GM19035 (cell line): ENCODE measurements around the gene NOTCH2NLA.
"Not testable (repeated sequence)": the region's sequence is repeated elsewhere in the genome, so short reads cannot be mapped to it uniquely, and the experiment has no call there.

Experiments used
- ATAC-seq: cut with Tn5 transposase; IDR thresholded peaks from one replicate; pipeline ENCODE4 v1.9.1; 2021; ENCODE audit not compliant: unreplicated experiment

Gene NOTCH2NLA

DNA sequence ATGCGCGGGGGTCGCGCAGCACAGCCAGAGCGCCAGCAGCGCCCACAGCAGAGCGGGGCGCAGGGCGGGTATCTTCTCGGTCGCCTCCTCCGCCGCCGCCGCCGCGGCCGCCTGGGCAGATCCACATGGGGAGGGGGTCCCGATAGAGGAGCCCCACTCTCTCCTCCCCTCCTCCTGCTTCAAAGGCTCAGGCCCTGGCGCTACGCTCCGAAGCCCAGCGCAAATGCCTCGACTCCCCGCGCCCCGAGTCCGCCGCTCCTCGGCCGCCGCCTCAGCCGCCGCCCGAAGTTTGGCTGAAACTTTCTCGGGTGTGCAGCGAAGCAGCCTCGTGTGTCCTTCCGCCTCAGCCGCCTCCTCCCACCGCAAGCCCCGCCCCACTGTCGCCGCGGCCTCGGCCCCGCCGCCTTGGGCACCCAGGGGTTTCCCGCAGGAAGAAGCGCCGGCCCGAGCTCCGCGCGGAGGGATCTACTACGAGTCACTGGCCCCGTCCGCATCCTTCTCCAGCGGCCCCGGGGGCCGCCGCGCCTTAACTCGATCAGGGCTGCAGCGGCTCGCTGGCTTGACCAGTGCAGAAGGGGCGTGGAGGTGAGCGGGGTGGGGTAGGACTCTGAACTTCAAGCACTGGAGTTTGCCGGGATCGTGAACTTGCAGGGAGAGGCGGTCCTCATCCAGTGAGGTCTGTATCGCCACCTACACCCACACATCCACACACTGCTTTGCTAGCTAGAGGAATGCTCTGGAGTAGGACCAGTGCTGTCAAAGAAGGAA is at the start of gene NOTCH2NLA:
Gene NOTCH2NLA, minus strand, starts transcription at position 312 of the 768 bp plus-strand sequence. CDS start 39,684 bp downstream, outside the sequence.
- not testable (repeated sequence) for ATAC-seq

DNA sequence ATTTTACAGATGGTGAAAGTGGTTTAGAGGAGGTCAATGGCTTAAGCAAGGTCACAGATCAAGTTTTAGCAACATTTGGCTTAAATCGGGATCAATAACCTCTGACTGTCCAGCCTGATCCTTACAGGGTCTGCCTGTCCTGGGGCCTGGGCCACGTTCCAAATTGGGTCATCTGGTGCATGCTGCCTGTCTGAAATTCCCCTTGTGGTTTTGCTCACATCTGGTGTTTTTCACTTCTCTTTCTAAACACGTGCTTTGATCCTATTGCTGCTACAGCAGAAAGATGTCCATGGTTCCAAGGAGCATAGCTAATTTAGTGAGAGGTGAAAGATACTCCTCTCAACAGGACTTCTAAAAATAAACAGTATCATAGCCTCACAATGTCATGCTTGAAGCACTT is 49.5 kb upstream of the NOTCH2NLA start:
- ATAC-seq, result peak; percentile 66

DNA sequence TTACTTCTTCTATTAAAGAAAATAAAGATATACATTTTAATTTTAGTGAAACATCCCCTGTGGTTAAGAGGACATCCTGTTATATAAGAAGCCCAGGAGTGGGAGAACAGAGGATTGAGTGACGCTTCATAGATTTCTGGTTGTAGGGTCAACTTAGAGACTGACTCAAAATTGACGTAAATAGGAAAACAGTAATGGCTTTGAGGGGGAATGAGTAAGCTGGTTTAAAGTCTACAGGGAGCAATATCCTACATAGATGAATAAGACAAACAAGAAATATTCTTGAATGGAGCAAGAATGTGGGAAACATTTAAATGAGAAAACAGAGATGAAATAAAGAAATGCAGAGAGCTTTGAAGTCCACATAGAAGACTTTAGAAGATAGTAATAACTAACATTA is 48.3 kb upstream of the NOTCH2NLA start:
- ATAC-seq, result not testable (repeated sequence)

DNA sequence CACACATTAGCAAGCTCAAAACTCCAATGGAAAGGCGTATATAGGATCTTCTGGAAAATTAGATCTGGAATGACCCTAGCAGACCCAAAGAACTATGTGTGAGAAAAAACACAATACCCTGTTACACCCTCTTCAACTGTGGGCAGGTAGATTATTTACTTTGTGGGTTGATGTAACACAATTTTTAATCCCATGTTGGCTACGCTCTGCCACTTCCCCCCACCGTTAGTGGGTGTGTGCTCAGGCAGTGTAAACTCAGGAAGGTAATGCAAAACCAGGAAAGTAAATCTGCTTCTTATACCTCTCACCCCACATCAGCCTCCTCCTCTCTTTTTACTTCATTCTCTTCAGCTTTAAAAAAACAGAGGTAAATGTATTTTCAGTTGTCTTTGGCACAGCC is 45.3 kb upstream of the NOTCH2NLA start:
- ATAC-seq, result not testable (repeated sequence)

DNA sequence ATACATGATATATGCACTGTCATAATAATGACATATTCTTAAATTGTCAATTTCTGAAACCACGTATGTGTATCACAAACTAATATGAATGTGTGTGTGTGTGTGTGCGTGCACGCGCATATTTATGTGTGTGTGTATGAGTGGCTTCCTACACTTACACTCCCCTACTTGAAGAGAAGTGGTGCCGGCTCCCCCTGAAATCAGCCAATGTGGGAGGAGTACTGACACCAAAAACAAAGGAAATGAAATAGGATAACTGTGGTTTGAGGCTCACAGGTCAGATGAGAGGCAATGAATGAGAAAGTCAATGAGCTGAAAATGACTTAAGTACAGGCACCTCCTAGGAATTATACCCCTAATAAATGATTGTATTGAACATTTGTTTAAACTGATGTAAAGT is 44.4 kb upstream of the NOTCH2NLA start:
- not testable (repeated sequence) for ATAC-seq

DNA sequence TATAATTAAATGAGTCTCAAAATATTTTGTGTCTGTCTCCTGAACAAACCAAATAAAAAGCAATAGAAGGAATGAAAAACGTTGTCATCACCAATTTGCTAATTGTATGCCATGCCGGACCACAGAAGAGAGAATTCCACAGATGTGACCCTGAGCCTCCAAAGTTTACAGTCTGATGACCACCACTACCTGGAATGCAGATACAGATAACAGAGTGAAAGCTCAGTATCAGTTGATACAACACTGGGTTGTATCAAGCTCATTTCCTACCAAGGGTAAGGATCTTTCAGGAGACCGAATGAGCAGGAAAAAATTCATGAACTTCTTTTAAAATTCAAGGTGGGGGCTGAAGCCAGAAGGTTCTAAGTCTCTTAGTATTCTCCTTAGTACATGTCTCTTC is 43.9 kb upstream of the NOTCH2NLA start:
- not testable (repeated sequence) for ATAC-seq

DNA sequence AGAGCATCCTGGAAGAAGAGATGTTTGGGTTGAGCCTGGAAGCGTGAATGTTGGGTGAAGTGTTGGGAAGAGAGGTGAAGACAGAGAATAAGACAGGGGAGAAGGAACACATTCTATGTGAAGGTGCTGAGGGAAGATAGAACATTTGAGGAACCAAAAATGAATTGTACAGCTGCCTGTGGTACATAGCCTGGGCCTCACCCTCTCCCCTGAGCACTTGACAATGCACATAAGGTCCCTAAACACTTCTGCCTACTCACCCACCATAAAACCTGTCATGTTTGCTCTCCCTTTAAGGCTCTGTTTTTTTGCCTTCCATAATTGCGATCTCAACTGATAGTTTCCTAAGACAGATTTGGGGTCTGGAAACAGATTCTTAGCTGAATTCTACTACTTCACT is 43.2 kb upstream of the NOTCH2NLA start:
- not testable (repeated sequence) for ATAC-seq

DNA sequence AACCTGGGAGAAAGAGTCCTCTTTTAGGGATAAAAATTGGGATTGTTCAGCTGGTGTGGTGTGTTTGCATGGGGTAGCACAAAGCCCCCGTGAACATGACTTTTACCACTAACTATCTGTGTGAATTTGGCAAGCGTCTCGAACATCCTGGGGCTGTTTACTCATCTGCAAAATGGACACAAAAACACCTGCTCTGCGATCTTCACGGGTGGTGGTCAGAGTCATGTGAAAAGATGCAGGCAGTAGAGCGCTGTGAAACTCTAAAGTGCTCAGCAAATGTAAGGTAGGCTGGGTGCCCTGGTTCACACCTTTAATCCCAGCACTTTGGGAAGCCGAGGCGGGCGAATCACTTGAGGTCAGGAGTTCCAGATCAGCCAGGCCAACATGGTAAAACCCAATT is 41.3 kb upstream of the NOTCH2NLA start:
- not testable (repeated sequence) for ATAC-seq

DNA sequence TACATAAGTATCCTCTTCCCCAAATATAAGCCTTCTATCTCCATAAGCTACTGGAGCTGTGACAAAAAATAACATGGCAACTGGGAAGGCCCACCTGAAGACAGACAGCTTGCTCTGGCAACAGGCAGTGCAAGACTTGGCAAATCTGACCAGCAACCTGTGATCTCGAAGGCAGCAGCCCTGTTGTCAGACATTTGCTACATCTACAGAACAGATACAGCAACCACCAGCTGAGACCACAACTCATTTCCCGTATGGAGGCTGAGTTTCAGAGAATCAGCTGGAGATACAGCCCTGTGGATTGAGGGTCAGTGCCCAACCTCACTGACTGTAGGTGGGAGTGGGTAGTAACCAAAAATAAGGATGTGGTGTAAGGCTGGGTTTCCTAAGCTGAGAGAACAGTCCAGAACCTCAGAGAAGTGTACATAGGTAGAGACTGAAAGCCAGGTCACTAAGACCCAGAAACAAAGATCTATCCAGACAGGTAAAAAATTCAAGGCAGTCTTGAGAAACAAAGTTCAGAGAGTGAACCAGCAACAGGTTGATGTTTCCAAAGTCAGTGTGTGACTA is 37.4 kb upstream of the NOTCH2NLA start:
- ATAC-seq, result not testable (repeated sequence)

DNA sequence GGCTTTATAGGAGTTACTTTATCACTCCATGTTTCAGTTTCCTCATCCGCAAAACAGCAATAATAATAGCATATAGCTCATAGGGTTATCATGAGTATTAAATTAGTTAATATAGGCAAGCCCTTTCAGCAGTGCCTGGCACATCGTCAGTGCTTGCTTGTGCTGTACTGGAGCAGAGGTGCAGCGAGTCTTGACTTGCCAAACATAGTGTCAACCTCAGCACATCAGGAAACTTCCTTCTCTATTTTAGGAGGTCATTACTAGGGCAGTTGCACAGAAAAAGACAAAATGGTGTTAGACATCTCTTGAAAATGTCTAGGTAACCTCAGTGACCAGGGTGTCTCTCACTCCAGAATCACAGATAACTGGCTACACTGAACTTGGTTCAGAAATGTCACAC is 35.9 kb upstream of the NOTCH2NLA start:
- ATAC-seq, result not testable (repeated sequence)

DNA sequence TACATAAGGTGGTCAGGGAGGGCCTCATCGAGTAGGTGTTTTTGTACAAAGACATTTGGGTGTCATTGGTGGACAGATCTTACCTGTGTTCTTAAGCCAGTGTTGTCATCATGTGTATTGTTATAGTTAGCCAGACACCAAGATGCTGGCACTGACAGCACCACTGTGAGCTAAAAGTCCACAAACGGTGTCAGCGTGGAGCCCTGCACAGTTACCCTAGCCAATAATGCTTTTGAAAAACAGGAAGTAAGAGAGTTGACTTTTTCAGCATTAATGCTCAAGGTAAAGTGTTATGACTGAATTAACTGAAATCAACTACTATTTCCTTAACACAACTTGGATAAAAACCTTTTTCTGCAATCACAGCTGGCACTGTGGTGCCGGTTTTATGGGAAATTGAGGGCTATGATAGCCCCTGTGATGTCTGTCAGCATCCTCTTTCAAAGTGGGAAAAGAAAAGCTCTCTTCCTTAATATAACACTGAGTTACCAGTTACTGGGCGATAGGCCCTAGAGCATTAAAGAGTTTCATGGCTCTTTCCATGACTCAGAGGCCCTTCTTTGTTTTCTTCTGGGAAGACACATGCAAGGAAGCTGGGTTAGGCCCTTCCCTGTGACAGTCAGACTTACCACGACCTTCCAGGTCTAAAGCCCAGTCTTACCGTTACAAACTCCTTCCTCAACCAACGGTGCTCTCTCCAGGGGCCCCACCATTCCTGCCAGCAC is 31.3 kb upstream of the NOTCH2NLA start:
- ATAC-seq, result not testable (repeated sequence)

DNA sequence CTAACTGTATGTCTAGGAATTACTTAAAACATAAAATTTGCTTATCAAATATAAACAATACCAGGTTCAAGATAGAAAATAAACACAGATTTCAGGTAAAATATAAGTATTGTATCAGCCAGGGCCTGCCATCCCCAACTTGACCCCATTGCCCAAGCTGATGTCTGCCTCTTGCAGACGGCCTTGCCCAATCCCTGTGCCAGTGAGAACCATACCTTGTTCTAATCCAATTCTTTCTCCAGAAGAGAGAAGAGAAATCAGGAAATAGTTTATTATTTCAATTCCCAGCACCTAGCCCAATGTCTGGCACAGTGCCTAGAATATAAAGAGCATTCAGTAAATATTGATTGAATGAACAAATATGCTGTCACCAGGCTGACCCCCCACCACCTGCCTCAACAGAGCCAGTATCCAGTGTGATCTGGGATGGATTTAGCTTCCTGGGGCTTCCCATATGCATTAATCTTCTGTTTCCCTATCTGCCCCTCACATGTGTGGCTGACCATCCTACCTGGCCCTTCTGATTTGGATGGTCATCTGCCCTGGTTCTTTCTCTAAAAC is 29.3 kb upstream of the NOTCH2NLA start:
- ATAC-seq, result not testable (repeated sequence)

DNA sequence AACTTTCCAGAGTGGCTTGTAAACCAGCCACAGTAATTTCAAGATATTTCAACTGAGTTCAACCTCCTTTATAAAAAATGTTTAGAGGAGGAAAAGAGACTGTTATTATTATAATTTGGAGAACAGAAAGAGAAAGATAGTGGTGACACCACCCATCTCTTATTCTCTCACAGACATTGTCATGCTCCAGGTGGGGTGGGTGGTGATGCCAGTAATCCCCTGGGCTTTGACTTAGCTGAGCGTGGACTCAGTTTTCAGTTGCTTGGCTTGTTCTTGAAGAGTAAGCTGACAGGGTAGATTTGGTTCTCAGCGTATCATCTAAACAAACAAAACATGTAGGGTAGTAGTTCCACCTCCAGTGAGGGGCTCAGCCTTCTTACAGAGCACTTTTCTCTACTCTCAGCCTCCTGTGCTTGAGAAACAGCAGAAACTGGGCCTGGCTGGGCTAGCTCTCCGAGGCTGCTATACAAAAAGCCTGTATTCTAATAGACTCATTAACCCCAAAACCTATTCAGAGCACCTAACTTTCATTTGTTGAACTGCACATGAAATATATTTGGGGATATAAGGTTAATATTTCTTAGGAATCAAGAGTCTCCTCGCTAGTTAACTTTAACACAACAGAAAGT is 25.9 kb upstream of the NOTCH2NLA start:
- ATAC-seq, result not testable (repeated sequence)

DNA sequence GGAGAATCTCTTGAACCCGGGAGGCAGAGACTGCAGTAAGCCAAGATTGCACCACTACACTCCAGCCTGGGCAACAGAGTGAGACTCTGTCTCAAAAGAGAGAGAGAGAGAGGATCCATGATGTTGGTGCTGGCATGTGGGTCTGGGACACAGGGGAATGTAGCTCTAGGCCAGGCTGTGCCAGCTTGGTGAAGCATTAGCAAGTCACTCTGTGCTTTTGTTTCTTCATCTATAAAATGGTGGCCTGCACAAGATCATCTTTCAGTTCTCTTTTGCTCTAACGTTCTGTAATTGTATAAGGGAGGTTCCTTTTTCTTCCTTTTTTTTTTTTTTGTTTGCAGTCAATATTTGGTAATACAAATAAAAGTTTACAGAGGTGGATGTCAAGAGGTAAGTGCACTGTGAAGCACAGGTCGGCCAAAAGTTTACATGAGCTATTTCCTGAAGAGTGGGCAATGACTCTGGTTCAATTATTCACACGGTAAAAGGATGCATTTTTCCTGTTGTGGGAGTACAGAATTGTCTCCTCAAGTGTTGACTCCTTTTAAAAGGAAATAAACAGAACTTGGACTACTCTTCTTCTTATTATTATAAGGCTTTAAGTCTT is 24.5 kb upstream of the NOTCH2NLA start:
- not testable (repeated sequence) for ATAC-seq

DNA sequence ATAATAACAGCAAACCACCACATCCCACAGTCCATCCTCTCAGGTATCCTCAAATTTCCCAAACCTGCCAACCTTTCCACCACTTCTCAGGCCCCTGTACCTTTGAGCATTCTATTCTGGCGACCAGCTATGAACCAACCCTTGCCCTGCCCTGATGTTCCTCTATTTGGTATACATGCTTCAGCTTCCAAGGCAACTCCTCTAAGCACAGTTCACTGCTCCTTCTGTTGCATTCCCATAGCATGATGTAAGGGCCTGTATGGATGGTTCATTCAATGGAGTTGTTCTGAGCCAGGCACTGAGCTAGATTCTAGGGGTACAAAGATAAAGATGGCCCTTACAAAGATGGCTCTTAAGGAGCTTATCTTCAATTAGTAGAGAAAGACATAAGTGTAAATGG is 22.7 kb upstream of the NOTCH2NLA start:
- ATAC-seq, result not testable (repeated sequence)

DNA sequence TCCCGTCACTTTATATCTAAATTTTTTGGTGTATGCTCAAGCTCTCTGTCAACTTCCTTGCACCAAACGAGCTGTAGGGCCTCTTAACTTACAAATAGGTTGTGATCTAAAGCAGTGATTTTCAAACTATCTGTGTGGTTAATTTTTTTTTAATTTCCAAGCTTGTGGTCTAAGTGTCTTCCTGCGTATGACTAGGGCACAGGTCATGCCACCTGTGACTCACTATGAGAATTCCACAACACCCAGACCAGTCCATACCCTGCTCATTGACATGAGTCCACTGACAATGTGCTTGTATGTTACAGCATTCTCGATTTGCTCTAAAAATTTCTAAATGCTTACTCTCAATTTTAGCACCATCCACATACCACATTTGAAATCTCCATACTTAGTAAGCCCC is 19.8 kb upstream of the NOTCH2NLA start:
- ATAC-seq, result not testable (repeated sequence)

DNA sequence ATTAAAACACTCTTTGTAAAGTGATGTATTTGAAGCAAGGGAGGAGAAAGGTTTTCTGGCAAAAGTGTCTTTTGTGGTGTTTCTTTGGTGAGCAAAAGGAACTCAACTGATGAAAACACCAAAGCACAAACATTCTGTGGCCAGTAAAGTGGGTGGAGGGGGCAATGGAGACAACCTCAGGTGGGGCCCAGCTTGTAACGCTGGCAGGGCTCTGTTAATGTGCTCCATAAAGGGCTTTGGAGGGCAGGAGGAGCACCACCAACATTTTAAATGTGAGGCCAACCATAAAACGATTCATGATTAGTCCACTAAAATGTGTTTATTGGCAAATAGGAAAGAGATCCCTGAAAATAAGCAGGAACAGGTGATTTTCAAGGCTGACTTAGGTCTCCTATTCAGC is 7.8 kb upstream of the NOTCH2NLA start:
- ATAC-seq, result not testable (repeated sequence)

DNA sequence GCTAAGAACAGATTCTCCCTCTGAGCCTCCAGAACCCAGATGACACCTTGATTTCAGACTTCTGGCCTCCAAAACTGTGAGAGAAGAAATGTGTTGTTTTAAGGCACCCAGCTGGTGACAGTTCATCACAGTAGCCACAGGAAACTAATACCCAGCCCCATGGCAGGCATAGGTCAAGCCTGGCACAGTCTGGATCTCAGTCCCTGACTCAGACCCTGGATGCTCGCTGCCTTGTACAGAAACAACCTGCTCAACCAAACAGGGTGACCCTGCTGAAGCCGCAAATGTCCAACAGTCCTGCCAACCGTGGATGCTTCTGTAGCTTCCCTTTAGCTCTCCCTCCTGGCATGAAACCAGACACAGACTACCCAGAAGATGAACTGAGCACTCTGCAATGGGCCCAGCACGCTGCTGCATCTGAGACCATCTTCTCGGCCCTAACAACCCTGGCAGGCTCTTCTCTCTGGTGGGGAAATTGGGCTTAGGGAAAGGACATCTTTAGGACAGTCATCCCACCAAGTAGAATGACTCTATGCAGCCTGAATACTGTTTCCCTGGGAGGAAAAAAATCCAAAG is 7.3 kb upstream of the NOTCH2NLA start:
- not testable (repeated sequence) for ATAC-seq

DNA sequence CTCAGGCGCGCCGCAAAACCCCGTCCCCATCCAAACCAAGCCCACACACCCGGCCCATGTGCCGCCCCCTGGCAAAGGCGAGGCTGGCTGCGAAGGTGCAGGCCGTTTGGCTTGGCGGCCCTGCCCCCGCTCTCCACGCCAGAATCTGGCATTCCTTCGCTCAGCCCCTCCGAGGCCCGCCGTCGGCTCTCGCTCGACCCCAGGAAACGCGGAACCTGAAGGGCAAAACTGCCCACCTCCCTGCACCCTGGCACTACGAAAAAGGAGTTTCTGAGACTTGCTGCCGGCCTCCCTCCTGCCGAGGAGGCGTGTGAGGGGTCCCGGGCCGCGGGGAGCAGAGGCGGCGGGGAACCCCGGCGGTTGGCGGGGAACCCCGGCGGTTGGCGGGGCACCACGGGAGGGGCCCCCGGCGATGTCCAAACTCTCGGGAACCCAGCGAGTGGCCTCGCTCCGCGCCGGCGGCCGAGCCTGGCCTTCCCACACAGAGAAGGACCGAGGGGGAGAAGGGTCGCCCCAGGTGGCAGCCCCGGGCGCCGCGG is 608 bp downstream of the NOTCH2NLA start:
- not testable (repeated sequence) for ATAC-seq

DNA sequence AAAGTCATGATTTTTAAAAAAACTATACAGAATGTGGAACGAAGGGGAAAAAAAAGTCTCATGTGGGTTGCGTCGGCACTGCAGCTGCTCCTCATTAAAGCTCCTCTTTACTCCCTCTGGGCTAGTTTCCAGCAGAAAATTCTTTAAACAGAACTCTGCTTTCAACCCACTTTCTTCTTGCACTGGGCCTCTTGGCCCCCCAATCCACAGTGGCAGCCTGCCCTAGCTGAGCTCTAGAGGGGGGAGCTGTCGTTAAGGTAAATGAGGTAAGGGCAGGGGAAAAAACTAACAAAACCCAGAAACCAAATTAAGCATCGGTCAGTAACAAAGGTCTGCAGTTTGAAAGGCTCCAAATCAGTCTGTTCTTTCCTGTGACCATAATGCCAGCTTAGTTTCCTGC is 54.3 kb downstream of the NOTCH2NLA start:
- ATAC-seq, result not testable (repeated sequence)
